KBM-7 (cell line): ENCODE measurements around the gene ADARB2.
A peak's percentile ranks its signal among the peaks of the same experiment; 100 is the strongest.
"Not testable (repeated sequence)": the region's sequence is repeated elsewhere in the genome, so short reads cannot be mapped to it uniquely, and the experiment has no call there.

Experiments used
- DNase-seq: peaks from one replicate; pipeline ENCODE4 v3.0.0-alpha.2; 2015
- in situ Hi-C: fragments of 300-500 bp; cut with MboI; formaldehyde crosslinking; loops from 2 replicates; pipeline ENCODE4 v1.14.3; 2020; ENCODE audit warnings: low sequenced_read_pairs, low pct_unique_long_range_greater_than_20kb, mixed read lengths

Gene ADARB2

DNA sequence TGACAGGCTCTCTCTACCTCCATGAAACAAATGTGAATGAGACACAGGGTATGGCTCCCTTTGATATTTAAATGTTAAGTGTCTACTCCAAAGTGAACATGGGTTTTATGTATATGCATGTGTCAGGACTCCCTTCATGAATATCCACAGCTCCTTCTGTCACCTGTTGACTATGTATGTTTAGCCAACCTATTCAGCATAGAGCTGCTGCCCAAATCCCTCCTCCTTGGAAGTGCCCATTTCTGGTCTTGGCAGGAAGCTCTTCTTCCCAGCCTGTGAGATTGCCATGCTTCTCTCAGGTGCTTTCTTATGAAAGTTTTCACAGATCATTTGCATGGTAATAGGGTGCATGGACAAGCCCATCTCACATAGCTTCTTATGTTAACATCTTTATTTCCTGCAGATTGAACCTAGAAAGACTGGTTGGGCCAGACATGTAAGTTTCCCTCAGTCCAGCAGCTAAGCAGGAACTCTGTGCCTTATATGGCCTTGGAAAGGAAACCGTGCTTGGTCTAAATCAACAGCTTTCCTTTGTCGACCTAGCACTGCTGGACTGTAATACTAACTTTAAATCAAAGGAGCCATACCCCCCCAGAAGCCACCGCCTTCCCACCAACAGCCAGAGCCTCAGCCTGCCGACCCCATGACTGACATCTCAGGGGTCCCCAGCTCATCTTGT is 288.9 kb downstream of the ADARB2 start:
- in situ Hi-C loops = no loop called here
- DNase-seq = no peak

DNA sequence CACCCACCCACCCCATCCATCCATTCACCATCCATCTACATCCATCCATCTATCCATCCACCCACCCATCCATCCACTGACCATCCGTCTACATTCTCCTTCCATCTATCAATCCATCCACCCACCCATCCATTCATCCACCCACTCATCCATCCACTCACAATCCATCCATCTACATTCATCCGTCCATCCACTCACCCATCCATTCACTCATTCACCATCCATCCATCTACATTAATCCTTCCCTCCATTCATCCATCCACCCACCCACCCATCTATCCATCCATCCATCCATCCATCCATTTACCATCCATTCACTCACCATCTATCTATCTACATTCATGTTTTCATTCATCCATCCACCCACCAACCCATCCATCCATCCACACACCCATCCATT is 292.5 kb downstream of the ADARB2 start:
- in situ Hi-C loops = no loop called here
- DNase-seq = no peak

DNA sequence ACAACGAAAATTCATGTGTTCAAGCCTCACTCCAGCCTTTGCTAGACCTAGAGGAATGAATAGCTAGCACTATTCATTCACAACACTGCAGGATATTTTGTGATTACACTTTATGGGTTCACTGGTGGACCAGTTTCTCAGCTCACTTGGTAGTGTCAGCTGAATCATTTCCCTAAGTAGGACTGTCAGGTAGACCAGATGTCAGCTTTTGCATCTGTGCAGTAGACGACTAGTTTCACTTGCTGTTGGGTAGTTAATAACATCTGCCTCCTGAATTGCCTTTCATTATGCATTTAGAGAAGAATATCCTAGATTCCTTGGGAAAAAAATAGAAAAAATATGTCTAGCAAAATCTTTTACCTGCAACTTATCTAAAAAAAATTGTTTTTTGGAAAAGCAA is 296.4 kb downstream of the ADARB2 start:
- DNase-seq = no peak
- in situ Hi-C loops = no loop called here

GRCh38 chr10:1434912-1435692 is 302.2 kb downstream of the ADARB2 start:
- in situ Hi-C loops = no loop called here
- no peak for DNase-seq

GRCh38 chr10:1434202-1434601 is 303.1 kb downstream of the ADARB2 start:
- DNase-seq = no peak
- in situ Hi-C loops = no loop called here

GRCh38 chr10:1432161-1432560 is 305.2 kb downstream of the ADARB2 start:
- no peak for DNase-seq
- in situ Hi-C loops = no loop called here

GRCh38 chr10:1431229-1431628 is 306.1 kb downstream of the ADARB2 start:
- DNase-seq = no peak
- in situ Hi-C loops = no loop called here

GRCh38 chr10:1427521-1428186 is 309.7 kb downstream of the ADARB2 start:
- in situ Hi-C loops, DNase-seq: not testable (repeated sequence)

DNA sequence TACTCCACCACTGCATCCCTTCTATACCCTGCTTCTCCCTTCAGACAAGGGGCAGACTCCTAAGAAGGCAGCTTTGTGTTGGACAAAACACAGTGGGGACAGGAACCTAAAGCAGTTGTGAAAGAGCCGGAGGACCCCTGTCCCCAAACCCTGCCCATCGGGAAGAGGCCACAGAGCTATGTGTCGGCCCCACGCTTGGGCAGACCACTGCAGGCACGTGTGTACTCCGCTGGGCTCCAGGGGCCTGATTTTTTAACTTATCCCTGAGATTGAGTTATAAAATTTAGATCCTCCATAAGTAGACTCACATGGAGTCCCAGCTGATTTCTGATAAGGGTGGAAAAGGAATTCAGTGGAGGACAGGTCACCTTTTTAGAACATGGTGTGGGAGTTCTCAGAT is 310.5 kb downstream of the ADARB2 start:
- in situ Hi-C loops = no loop called here

GRCh38 chr10:1425879-1426278 is 311.4 kb downstream of the ADARB2 start:
- in situ Hi-C loops = no loop called here
- DNase-seq = peak; percentile 40

More for the DNA sequence above, 310.5 kb downstream of the ADARB2 start:
- no peak for DNase-seq

DNA sequence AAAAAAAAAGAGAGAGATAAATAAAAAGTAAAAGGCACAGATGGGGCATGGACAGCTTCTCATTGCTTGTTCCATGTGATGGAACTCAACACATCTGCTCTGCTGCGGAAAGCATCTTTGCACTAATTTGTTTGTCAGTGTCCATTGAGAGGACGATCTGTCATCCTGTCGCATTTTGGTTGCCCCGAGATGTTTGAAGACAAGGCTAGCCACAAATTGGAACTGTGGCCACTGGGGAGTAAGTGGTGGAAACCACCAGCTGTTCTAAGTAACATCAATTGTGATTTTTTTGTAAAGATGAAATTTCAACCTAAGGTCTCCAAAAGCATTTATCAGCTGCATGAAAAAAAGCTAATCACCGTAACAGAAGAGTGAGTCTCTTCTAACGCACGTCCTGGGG is 312.7 kb downstream of the ADARB2 start:
- in situ Hi-C loops = no loop called here

GRCh38 chr10:1423676-1424253 is 313.6 kb downstream of the ADARB2 start:
- in situ Hi-C loops = no loop called here
- DNase-seq = no peak

More for the DNA sequence above, 312.7 kb downstream of the ADARB2 start:
- DNase-seq = no peak

GRCh38 chr10:1422275-1422674 is 315.1 kb downstream of the ADARB2 start:
- DNase-seq = no peak
- in situ Hi-C loops = no loop called here

DNA sequence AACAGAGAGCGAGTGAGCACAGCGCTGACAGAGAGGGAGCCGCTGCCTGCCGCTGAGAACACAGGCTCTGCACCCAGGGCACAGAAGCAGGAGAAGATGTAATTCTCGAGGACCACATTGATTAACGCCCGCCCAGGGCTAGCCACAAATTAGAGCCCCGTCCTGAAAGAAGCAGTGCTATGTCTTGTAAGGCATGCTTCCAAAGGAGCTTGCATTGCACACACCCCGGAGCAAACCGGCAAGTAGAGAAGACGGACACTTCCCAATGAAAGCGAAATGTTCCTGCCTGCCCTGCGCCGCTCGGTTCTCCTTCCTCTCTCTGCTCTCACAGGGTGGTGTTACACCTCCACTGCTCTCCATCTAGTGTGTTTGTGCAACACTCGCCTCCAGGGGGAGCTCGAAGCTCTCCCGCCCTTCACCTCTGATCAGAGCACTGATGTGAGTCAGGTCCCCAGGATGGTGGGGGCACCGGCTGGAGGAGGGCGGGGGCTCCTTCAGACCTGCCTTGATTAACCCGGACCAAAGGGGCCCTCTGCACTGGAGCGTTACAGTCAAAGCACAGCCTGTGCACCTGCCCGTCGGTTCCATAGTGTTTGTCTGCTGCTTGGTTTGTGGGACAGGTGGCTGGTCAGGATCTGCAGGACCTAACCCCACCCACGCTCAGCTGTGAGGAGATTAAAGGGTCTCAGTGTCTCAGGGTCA is 316.5 kb downstream of the ADARB2 start:
- DNase-seq = peak; percentile 88
- in situ Hi-C loops = no loop called here

- in situ Hi-C loops = no loop called here
These were observed 317.3 kb downstream of the ADARB2 start for GRCh38 chr10:1419796-1420610.

DNA sequence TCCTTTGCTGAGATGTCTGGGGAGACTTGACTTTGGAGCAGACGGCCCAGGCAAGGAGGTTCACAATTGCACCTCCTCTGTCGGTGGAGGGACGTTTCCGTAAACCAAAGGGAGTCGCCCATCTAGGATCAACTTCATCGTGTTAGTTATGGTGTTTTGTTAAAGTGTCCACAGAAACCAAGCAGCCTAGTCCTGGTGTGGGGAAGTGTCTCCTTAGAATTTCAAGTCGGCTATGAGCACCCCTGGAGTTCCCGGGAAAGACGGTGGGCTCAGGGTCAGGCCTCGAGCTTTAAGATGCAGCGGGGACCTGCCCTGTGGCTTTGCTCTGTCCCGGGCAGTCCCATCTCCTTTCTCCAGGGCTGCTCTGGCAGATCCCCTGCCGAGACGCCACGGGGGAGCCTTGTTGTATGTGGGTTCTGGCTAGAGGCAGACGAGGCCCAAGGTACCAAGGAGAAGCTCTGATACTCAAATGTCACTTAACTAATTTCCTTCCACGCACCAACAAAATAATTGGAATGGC is 319.2 kb downstream of the ADARB2 start:
- DNase-seq = no peak
- in situ Hi-C loops = no loop called here

More at GRCh38 chr10:1419796-1420610, 317.3 kb downstream of the ADARB2 start:
- no peak for DNase-seq

- no peak for DNase-seq
- in situ Hi-C loops = no loop called here
These were observed 319.8 kb downstream of the ADARB2 start for GRCh38 chr10:1417574-1417973.

DNA sequence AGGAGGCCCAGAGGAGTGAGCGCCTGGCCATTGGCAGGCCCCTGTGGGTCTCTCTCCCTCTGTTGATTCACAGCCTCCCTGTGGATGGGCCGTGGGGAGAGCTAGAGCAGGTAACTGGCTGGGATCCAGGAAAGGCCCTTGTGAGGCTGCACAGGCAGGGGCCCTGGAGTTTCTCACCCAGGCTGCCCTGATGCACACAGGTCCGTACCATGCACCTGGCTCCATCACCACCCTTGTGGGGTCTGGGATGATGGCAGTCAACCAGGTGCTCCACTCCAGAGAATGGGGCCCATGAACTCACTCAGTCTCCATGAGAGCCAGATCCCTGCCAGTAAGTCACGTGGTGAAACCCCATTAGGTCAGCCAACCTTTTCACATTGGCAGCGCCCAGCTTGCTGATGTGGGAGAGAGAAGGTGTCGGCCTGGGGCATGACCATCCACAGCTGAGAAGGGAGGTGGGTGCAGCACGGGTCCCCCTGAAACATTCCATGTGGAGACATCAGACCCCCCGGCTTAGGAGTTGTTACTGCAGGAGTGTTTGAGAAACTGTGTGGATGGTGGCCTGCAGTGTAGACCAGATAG is 320.8 kb downstream of the ADARB2 start:
- in situ Hi-C loops = no loop called here

More for the DNA sequence above, 320.8 kb downstream of the ADARB2 start:
- no peak for DNase-seq
